ENCODE data around the gene FAM222A.

DNA sequence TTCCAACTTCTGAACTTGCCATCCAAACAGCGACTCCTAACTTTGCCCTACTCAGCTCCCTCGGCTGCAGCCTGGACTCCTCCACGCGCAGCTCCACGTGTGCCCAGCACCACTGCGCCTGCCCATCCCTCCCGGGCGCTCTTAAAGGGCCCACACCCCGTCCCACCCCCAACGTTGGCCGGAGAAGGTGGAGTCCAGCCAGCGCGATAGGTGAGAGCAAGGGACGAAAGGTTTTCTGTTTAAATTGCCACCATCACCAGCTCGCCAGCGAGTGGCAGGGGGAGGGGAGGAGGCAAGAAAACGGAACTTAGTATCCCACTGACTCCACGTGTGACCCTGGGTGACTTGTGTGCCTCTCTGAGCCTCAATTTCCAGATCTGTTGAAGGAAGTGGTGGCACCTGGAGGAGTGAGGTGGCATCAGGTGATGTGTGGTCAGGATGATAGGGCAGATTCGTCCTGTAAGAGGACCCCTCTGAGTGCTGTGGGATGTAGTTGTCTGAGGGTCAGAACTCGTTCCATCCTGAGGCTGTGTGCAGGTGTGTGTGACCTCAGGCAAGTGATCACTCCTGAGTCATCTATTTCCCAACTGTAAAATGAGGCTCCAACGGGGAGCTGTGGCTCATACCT is 59.9 kb downstream of the FAM222A start:
- TF ChIP-seq EZH2phosphoT487 (IDR thresholded peaks at IDR 0.05; ENCODE audit: insufficient read depth, low read depth) (no peak), EZH2 (IDR thresholded peaks at IDR 0.05; ENCODE audit: insufficient read depth, poor library complexity, severe bottlenecking) (no peak)

All from GM23248 (cell line).